Fibroblast of skin of abdomen (primary cell): ENCODE data around the gene KRTAP2-2.

Experiments used
- DNase-seq: peaks from one replicate; pipeline ENCODE4 v3.0.0-alpha.2; 2013

The KRTAP2-2 gene

GRCh38 chr17:41020336-41020735 is 34.7 kb downstream of the KRTAP2-2 start:
- no peak for DNase-seq

GRCh38 chr17:41019415-41019814 is 35.6 kb downstream of the KRTAP2-2 start:
- no peak for DNase-seq

GRCh38 chr17:41018541-41018940 is 36.5 kb downstream of the KRTAP2-2 start:
- no peak for DNase-seq

GRCh38 chr17:41016578-41017215 is 38.3 kb downstream of the KRTAP2-2 start:
- DNase-seq, result no peak

- no peak for DNase-seq
Measured at GRCh38 chr17:41015454-41015853, 39.6 kb downstream of the KRTAP2-2 start.

- peak; percentile 59 for DNase-seq
Measured at GRCh38 chr17:41013606-41014005, 41.4 kb downstream of the KRTAP2-2 start.

- DNase-seq, result no peak
Measured at GRCh38 chr17:41013181-41013580, 41.8 kb downstream of the KRTAP2-2 start.

- DNase-seq, result no peak
Measured at GRCh38 chr17:41012326-41013120, 42.5 kb downstream of the KRTAP2-2 start.

- no peak for DNase-seq
Measured at GRCh38 chr17:41010441-41010840, 44.6 kb downstream of the KRTAP2-2 start.

GRCh38 chr17:41009936-41010335 is 45.1 kb downstream of the KRTAP2-2 start:
- no peak for DNase-seq

- no peak for DNase-seq
Measured at GRCh38 chr17:41009301-41009760, 45.7 kb downstream of the KRTAP2-2 start.

- DNase-seq, result no peak
Measured at GRCh38 chr17:41008811-41009210, 46.2 kb downstream of the KRTAP2-2 start, which contains the start of gene KRTAP3-1. TSS of gene KRTAP3-1 (minus strand) at chr17:41009128. CDS start at chr17:41009074, 54 bp downstream.
